Measurements from ENCODE around the gene SELENOT.
"Not testable (repeated sequence)": the region's sequence is repeated elsewhere in the genome, so short reads cannot be mapped to it uniquely, and the experiment has no call there.

The SELENOT gene

GRCh38 chr3:150613709-150614480 lies 10.8 kb downstream of the SELENOT start:
- peaks cover 29% of the 10 kb centered on the region for H3K4me1 ChIP-seq (ENCODE audit: insufficient read depth, low read length, poor library complexity, severe bottlenecking)
- H4K20me1 ChIP-seq (ENCODE audit: insufficient read depth, low read length, poor library complexity, severe bottlenecking): peaks cover 48% of the 10 kb centered on the region

GRCh38 chr3:150620002-150620689 lies 17.0 kb downstream of the SELENOT start:
- H3K79me2 ChIP-seq (ENCODE audit: insufficient read depth, low read length): peaks cover 73% of the 10 kb centered on the region

More at GRCh38 chr3:150613709-150614480, 10.8 kb downstream of the SELENOT start:
- H2AFZ ChIP-seq (ENCODE audit: low read length): no peak overlapping the region
- no peaks in the 10 kb centered on the region for H3K9me3 ChIP-seq (ENCODE audit: insufficient read depth, low read depth, low read length)
- no peak overlapping the region for H3K4me2 ChIP-seq (ENCODE audit: low read depth, low read length, poor library complexity, severe bottlenecking)
- 0 out of 2 replicates have a peak, but pooled peaks cover 5% of the 10 kb centered on the region for H3F3A ChIP-seq (ENCODE audit: low read depth)
- H3K27me3 ChIP-seq (ENCODE audit: insufficient read depth, low read length, poor library complexity, severe bottlenecking): no peaks in the 10 kb centered on the region
- H3K9ac ChIP-seq (ENCODE audit: low read depth, low read length, poor library complexity, severe bottlenecking): no peak overlapping the region
- H3K4me3 ChIP-seq (ENCODE audit: low read length, poor library complexity, severe bottlenecking): no peak overlapping the region
- peaks cover 33% of the 10 kb centered on the region for H3K36me3 ChIP-seq (ENCODE audit: insufficient read depth, low read length)
- no peaks in the 10 kb centered on the region for H3K9me2 ChIP-seq (replicated peaks; ENCODE audit: low read depth, low read length)
- TF ChIP-seq EZH2phosphoT487 (IDR thresholded peaks at IDR 0.05; ENCODE audit: borderline replicate concordance) (no peak), CTCF (conservative IDR thresholded peaks at IDR 0.05; ENCODE audit: low read length) (no peak)
- H3K79me2 ChIP-seq (ENCODE audit: insufficient read depth, low read length): peaks cover 80% of the 10 kb centered on the region

DNA sequence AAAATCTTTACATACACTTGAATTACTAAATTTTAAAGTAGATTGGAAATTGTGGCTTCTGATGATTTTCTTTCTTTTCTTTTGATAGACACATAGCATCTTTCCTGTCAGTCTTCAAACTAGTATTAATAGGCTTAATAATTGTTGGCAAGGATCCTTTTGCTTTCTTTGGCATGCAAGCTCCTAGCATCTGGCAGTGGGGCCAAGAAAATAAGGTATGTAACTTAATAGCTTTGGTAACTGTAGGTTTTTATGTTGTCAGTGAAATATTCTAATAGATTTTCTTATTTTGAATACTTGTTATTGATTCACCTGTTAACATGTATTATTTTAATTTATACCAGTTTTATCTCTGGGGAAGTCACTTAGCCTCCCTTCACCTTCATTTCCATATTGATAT lies 19.8 kb downstream of the SELENOT start:
- H3K4me1 ChIP-seq (ENCODE audit: insufficient read depth, low read length, poor library complexity, severe bottlenecking): peaks cover 14% of the 10 kb centered on the region
- not testable (repeated sequence) for H3K9ac ChIP-seq (ENCODE audit: low read depth, low read length, poor library complexity, severe bottlenecking); H3K27me3 ChIP-seq (ENCODE audit: insufficient read depth, low read length, poor library complexity, severe bottlenecking); H3K9me2 ChIP-seq (replicated peaks; ENCODE audit: low read depth, low read length); H3F3A ChIP-seq (ENCODE audit: low read depth); H3K4me3 ChIP-seq (ENCODE audit: low read length, poor library complexity, severe bottlenecking); H3K4me2 ChIP-seq (ENCODE audit: low read depth, low read length, poor library complexity, severe bottlenecking); H2AFZ ChIP-seq (ENCODE audit: low read length); H3K9me3 ChIP-seq (ENCODE audit: insufficient read depth, low read depth, low read length)
- H3K79me2 ChIP-seq (ENCODE audit: insufficient read depth, low read length): peaks cover 57% of the 10 kb centered on the region
- H4K20me1 ChIP-seq (ENCODE audit: insufficient read depth, low read length, poor library complexity, severe bottlenecking): peaks cover 41% of the 10 kb centered on the region
- H3K36me3 ChIP-seq (ENCODE audit: insufficient read depth, low read length): peaks cover 48% of the 10 kb centered on the region

More at GRCh38 chr3:150620002-150620689, 17.0 kb downstream of the SELENOT start:
- peaks cover 3% of the 10 kb centered on the region; the same call in 1 of the 2 replicates for H3F3A ChIP-seq (ENCODE audit: low read depth)
- H3K27me3 ChIP-seq (ENCODE audit: insufficient read depth, low read length, poor library complexity, severe bottlenecking): no peaks in the 10 kb centered on the region
- no peak overlapping the region for H3K9ac ChIP-seq (ENCODE audit: low read depth, low read length, poor library complexity, severe bottlenecking)
- no peak overlapping the region for H3K4me2 ChIP-seq (ENCODE audit: low read depth, low read length, poor library complexity, severe bottlenecking)
- H3K4me1 ChIP-seq (ENCODE audit: insufficient read depth, low read length, poor library complexity, severe bottlenecking): peaks cover 14% of the 10 kb centered on the region
- no peak overlapping the region for H3K4me3 ChIP-seq (ENCODE audit: low read length, poor library complexity, severe bottlenecking)
- H4K20me1 ChIP-seq (ENCODE audit: insufficient read depth, low read length, poor library complexity, severe bottlenecking): peaks cover 42% of the 10 kb centered on the region
- H2AFZ ChIP-seq (ENCODE audit: low read length): no peak overlapping the region
- peaks cover 21% of the 10 kb centered on the region; the same call in 1 of the 2 replicates for H3K36me3 ChIP-seq (ENCODE audit: insufficient read depth, low read length)
- no peaks in the 10 kb centered on the region for H3K9me3 ChIP-seq (ENCODE audit: insufficient read depth, low read depth, low read length)
- TF ChIP-seq EZH2phosphoT487 (IDR thresholded peaks at IDR 0.05; ENCODE audit: borderline replicate concordance) (no peak), CTCF (conservative IDR thresholded peaks at IDR 0.05; ENCODE audit: low read length) (no peak)
- H3K9me2 ChIP-seq (replicated peaks; ENCODE audit: low read depth, low read length): no peaks in the 10 kb centered on the region
